ENCODE results near the gene PANK2.
"Not testable (repeated sequence)": the region's sequence is repeated elsewhere in the genome, so short reads cannot be mapped to it uniquely, and the experiment has no call there.

The PANK2 gene

DNA sequence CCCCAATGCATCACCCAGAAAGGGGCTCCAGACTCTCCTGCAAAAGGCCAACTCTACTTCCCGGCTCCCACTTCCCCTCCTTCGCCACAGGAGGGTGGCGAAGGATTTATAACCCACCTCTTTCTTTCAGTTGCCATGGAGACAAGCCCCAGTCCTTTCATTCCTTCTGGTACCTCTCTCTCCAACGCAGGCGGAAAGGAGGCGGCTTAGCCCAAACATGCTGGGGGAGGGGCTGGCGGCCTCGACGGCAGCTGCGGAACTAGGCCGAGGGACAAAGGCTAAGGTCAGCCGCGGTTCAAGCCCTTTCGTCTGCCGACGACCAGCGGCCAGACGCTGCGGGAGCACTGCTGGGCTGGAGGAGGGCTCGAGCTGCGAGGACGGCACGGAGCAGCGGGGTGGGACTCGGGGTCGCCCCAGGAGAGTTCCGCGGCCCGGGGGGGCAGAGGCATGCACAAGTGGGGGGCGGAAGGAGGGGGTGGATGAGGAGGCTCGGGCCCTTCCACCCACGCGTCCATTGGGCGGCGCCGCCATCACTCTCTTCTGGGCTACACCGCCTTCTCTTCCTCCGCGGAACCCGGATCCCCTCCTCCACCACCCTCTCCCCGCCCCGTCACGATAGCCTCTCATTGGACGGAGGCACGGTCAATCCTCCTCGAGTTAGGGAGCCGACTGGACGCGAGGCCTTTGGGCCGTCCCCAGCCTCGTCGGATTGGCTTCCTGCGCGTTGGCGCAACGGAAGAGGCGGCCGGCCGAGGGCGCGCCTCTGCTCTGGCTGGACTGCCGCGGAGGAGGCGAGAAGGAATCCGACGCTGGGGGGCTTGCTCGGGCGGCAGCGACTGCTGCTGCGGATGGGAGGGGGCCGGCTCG is at the start of gene PANK2:
Gene PANK2 (plus strand): TSS at position 766 of the 867 bp plus-strand sequence.
- peak; percentile 100 for DNase-seq

DNA sequence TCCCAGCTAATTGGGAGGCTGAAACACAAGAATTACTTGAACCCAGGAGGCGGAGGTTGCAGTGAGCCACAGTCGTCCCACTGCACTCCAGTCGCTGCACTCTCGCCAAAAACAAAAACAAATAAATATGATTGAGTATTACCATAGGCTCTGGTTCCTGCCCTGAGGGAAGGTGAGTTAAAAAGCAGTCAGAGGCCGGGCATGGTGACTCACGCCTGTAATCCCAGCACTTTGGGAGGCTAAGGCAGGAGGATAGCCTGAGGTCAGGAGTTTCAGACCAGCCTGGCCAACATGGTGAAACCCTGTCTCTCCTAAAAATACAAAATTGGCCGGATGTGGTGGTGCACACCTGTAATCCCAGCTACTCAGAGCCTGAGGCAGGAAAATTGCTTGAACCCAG is 49.0 kb upstream of the PANK2 start:
- DNase-seq, result peak; percentile 82

DNA sequence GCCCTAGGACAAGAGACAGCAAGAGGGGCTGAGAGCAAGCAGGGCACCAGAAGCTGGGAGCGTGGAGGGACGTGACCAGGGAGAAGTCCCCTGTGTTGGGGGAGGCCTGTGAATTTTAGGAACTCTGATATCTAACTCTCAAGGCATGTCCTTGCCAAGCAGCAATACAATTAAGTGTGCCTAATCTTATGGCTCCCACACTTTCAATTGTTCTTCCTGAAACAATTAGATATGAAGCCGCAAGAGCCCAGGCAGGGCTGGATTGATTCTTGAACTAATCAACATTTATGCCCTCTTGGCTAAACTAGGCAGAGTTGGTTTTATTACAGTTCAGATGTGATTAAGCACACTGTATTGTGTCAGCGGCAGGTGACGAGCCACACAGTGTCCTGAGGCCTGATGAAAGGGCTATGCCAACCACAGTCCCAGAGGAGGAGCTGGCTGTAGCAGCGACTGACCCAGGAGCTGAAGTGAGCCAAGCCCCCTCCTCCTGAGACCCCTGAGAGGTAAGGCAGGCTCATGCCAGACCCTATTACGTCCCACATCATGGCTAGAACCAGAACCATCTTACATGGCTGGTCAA is 46.7 kb upstream of the PANK2 start:
- DNase-seq, result no peak

DNA sequence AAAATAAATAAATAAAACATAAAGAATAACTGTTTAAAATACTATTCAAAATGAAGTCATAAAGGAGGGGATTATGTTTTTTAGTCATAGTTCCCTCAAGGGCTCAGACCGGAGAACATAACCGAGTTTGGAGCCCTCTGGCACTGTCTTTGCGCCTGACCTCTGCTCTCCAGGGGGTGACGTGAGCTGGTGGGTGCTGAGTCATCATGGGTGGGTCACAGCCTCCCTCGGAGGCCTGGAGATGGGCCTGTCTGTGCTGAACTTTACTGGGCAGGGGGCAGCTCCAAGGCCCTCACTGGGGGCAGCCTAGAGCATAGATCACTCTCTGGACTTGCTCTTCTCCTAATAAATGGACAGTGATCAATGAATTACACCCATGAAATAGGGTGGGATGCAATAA is 45.7 kb upstream of the PANK2 start:
- peak; percentile 92 for DNase-seq

DNA sequence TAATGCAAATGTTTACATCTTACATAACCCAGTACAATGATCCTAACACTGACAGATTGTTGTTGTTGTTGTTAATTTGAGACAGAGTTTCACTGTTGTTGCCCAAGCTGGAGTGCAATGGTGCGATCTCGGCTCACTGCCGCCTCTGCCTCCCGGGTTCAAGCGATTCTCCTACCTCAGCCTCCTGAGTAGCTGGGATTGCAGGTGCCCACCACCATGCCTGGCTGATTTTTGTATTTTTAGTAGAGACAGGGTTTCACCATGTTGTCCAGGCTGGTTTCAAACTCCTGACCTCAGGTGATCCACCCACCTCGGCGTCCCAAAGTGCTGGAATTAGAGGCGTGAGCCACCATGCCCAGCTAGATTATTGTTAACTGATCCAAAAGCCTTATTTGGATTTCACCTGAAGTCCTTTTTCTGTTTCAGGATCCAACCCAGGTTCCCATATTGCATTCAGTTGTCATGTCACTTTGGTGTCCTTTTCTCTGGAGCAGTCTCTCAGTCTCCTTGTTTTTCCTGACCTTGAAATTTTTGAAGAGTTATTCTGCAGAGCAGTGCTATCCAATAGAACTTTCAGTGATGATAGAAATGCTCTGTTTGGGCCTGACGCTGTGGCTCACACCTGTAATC is 45.1 kb upstream of the PANK2 start:
- DNase-seq, result not testable (repeated sequence)

DNA sequence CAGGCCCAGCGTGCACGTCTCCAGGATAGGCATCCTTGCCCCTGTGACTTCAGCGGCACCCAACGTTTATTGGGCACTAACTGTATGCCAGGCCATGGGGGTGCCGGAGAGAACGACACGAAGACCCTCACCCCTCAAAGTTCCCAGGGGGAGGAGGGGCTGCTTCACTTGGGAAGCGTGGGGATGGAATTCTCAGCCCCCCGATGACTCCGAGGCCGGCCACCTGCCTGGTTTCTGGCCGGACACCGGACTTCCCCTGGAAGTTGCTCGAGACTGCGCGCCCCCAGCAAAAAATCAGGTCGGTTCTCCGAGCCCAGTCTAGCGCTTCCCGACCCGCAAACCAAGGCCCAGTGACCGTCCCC is 42.8 kb upstream of the PANK2 start:
- no peak for DNase-seq

DNA sequence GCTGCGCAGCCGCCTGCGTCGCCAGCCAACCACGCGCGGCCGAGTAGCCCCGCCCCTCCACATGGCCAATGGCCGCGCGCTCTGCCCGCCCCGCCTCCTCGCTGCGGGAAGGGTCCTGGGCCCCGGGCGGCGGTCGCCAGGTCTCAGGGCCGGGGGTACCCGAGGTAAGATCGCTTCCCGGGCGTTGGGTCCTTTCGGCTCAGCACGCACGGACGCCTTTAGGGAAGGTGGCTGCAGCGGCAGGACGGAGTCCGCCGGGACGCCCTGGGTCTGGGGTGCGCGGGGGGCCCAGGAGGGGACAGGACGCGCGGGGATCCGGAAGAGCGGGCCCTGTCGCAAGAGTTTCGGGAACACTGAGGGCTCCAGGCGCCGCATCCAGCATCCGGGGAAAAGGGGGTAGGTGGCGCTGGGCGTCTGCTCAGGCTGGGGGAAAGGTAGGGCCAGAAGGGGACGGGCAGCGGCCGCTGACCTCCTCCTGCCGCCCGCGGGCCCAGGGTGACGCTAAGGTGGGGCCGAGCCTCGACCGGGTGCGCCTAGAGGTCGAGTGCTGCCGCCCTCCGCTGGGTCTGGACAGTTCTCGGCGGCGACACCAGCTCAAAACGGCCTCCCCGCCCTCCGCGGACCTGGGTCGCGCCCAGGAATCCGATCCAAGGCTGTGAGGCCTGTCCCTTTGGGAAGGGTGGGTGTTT is 42.3 kb upstream of the PANK2 start, which contains the start of gene MAVS:
Gene MAVS (plus strand): TSS at position 95 of the 689 bp plus-strand sequence. CDS start 7,791 bp downstream, outside the sequence.
- DNase-seq, result peak; percentile 85

DNA sequence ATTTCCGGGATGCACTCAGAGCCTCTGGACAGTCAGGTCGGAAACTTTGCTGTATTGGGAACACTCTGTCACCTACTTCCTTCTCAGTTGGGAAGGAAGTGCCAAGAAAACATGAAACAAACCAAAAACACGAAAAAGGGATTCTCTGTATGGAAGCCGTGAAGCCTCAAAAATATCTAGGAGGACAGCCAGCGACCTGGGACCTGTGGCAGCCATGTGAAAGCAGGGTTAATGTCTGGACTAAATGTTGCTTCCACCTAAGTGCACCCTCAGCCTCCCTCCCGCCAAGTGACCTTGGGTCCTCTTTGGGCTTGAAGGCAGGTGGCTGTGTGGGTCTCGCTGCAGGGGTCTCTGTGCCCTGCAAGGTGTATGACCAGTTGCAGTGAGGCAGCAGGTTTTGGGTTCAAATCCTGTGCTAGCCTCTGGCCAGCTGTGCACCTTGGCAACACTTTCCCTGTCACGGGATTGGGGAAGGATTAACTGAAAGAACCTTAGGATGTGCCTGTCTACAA is 41.7 kb upstream of the PANK2 start:
- DNase-seq, result no peak

DNA sequence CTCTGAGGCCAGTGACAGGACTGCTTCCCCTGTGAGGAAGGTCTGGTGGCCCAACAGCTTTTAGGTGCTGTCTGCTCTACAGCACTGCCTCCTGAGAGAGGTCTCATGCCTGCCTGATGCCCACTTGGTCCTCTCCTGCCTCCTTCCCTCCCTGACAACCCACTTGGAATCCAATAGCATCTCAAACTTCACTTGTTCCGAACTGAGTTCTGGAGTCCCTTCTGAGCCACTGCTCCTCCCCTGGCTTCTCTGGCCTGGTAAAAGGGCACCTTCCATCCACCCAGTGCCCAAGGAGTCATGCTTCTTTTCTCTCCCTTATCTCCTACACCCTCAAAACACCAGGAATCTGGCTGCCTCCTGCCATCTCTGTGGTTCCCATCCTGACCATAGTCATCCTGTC is 40.6 kb upstream of the PANK2 start:
- DNase-seq, result no peak

DNA sequence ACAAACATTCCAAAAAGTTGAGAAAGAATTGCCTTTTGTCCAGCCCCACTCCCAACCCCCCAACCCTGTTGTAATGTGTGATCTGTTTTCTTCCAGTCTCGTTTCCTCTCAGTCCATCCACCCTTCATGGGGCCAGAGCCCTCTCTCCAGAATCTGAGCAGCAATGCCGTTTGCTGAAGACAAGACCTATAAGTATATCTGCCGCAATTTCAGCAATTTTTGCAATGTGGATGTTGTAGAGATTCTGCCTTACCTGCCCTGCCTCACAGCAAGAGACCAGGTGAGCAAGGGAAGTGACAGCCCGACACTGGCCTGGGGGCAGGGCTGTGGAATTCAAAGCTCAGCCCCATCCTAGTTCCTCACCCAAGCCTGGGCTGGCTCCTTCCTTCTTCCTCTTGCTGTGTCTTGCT is 34.7 kb upstream of the PANK2 start:
- no peak for DNase-seq

DNA sequence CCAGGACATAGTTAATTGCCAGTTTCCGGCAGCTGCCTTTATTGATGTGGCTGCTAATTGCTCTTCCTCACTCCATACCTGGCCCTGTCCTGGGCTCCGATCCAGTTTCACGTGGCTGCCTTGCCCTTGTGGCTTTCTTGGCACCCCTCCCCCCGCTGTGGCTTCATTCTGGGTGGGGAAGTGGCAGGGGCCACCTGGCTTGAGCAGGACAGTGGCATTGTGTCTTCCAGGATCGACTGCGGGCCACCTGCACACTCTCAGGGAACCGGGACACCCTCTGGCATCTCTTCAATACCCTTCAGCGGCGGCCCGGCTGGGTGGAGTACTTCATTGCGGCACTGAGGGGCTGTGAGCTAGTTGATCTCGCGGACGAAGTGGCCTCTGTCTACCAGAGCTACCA is 31.8 kb upstream of the PANK2 start:
- no peak for DNase-seq

DNA sequence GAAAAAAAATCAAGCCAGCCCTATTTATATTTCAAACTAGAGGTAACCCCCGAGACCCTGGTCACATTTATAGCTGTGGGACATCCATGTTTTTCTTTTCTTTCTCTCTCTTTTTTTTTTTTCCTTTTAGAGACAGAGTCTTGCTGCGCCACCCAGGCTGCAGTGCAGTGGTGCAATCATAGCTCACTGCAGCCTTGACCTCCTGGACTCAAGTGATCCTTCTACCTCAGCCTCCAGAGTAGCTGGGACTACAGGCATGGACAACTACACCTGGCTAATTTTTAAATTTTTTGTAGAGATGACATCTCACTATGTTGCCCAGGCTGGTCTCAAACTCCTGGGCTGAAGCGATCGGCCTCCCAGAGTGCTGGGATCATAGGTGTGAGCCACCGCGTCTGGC is 30.5 kb upstream of the PANK2 start:
- DNase-seq, result no peak

DNA sequence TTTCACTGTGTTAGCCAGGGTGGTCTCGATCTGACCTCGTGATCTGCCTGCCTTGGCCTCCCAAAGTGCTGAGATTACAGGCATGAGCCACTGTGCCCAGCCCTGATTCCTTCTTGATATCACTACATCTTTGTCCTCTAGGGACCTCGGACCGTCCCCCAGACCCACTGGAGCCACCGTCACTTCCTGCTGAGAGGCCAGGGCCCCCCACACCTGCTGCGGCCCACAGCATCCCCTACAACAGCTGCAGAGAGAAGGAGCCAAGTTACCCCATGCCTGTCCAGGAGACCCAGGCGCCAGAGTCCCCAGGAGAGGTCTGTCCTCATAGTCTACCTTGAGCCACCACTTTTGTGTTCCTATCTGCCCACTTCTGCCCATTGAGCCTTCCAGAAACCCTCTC is 28.0 kb upstream of the PANK2 start:
- DNase-seq, result no peak

DNA sequence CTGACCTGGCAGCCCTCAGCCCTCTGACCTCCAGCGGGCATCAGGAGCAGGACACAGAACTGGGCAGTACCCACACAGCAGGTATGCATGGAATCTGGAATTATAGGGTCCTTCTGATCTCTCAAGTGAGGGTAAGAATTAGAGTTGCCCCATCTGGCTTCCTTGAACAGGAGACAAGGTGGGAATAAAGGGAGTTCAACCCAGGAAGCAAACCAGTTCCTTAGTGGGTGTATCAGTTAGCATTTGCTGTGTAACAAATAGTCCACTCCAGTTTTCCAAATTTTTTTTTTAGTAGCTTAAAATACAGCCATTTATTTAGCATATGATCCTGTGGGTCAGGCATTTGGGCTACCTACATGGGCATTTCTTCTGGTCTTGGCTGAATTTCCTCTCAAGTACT is 26.9 kb upstream of the PANK2 start:
- DNase-seq, result no peak

DNA sequence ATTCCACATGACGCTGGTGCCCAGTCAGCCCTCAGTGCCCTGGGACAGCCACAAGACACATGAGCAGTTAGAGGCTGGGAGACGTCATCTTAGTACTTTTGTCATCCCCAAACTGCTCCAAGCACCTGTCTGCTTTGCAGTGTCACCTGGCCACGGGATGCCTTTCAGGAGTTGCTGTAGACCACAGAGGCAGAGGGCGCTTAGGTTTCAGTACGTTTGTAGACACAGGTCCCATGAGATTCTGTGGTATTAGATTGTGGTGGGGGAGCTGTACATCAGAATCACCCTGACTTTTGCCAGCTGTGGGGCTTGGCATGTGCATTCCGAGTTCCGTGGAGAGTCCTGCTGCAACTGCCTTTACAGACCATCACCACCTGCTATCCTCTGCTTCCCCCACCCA is 25.9 kb upstream of the PANK2 start:
- no peak for DNase-seq

DNA sequence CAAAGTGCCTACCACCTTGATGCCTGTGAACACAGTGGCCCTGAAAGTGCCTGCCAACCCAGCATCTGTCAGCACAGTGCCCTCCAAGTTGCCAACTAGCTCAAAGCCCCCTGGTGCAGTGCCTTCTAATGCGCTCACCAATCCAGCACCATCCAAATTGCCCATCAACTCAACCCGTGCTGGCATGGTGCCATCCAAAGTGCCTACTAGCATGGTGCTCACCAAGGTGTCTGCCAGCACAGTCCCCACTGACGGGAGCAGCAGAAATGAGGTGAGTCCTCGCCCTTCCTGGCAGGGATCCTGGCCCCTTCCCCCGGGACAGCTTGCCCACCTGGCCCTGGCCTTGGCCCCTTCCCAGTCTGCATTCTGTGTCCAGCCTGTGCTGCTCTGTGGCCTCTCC is 24.7 kb upstream of the PANK2 start:
- DNase-seq, result no peak

DNA sequence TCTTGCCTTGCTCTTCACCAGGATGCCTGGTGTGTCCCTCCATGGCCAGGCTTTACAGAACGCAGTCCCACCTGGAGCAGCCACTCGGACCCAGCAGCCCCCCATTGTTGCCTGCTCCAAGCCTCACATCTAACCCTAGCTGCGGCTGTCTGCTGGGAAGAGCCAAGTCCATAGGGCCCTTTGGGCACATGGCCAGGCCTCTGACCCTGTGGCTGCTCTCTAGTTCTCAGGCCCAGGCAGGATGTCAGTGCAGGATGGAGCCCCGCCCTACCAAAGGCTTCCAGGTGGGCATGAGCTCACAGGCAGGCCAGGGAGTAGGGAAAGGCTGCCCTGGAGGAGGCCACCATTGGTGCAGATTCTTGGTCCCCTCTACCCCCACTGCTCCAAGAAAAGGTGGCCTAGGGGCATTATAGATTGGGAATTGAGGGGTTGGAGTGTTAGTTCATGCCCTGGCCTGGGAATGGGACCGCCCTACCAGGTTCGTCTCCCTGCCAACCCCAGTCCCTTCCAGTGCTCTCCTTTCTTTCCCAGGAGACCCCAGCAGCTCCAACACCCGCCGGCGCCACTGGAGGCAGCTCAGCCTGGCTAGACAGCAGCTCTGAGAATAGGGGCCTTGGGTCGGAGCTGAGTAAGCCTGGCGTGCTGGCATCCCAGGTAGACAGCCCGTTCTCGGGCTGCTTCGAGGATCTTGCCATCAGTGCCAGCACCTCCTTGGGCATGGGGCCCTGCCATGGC is 23.9 kb upstream of the PANK2 start:
- no peak for DNase-seq

DNA sequence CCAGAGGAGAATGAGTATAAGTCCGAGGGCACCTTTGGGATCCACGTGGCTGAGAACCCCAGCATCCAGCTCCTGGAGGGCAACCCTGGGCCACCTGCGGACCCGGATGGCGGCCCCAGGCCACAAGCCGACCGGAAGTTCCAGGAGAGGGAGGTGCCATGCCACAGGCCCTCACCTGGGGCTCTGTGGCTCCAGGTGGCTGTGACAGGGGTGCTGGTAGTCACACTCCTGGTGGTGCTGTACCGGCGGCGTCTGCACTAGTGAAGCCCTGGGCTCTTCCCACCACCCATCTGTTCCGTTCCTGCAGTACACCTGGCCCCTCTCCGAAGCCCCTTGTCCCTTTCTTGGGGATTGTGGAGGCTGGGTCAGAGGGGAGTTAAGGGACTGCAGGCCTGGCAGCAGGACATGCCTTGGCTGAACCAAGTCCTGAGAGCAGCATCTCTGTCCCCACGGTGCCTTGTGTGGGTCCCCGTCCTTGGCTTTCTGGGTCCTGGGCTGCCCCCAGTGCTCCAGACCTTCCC is 23.2 kb upstream of the PANK2 start:
- DNase-seq, result no peak

DNA sequence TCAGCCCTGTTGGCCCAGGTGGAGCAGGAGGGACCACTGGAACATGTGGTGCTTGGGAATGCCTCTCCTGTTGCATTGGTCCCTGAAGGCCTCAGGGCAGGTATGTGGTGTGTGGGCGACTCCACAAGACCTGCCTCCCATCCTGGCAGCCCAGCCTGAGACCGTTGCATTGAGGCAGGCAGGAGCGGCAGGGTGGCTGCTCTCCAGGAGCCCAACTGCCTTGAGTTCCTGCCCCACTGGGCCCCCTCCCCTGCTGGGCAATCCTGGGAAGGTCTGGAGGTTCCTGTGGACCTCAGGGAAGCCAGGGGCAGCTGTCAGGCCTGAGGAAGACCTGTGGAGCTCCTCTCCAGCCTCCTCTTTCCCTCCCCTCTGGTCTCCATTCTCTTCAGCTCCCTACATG is 22.7 kb upstream of the PANK2 start:
- no peak for DNase-seq

DNA sequence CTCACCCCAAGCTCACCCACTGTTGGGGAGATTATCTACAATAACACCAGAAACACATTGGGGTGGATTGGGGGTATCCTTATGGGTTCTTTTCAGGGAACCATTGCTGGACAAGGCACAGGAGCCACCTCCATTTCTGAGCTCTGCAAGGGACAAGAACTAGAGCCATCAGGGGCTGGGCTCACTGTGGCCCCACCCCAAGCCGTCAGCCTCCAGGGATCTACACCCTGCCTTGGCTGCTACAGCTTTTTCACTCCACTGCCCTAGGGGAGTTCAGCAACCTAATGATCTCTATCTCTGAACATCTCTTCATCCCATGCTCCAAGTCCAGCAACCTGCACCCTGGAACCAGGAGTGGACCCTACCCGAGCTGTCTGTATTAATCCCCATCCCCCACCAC is 21.4 kb upstream of the PANK2 start:
- DNase-seq, result no peak

DNA sequence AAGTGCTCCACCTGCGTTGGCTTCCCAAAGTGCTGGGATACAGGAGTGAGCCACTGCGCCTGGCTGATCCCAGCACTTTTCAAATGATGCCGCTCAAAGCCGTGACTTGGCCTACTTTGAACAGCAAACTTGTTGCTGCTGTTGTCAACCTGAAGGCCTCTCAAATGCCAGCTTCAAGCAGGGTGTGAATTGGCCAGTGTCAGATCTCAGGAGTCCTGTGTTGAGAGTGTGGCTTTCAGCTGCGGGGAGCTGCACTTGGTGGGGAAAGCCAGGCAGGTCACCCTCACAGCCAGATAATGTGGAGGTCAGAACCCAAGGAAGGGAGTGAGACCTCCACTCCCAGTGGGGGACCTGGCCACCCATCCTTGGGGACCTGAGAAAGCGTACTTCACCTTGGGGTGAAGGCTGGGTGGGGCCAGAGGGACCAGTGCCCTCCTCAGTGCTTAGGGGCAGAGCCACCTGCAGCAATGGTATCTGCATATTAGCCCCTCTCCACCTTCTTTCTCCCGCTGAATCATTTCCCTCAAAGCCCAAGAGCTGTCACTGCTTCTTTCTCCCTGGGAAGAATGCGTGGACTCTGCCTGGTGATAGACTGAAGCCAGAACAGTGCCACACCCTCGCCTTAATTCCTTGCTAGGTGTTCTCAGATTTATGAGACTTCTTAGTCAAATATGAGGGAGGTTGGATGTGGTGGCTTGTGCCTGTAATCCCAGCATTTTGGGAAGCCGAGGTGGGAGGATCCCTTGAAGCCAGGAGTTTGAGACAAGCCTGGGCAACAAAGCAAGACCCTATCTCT is 19.1 kb upstream of the PANK2 start:
- DNase-seq, result no peak
